NCI-H446 (cell line): ENCODE data around the gene HES5.

Source experiments
- DNase-seq, 2 experiments: peaks; one replicate each; lab custom pipeline; 2025; lab: John Stamatoyannopoulos, UW

HES5 gene

GRCh38 chr1:2479186-2479585, 50.9 kb downstream of the HES5 start:
- DNase-seq: no peak
